H1 (cell line): ENCODE measurements around the gene MAPKAPK5. TPM values are rescaled to one million over a fixed set of nuclear protein-coding genes. Genes with fewer than 3 reads are reported as not detected.

Experiments
- CHD2 ChIP-seq: IDR thresholded peaks from 2 replicates; pipeline ENCODE4 v1.6.1; 2012; ENCODE audit warnings: low read length, improper control_type of control experiment
- CHD7 ChIP-seq: fragments of 300-600 bp; sonication (generic); IDR thresholded peaks from 2 replicates; pipeline ENCODE4 v1.7.1; 2012; ENCODE audit warnings: low read length, moderate library complexity, mild to moderate bottlenecking, inconsistent platforms; ENCODE audit not compliant: insufficient replicate concordance
- EP300 ChIP-seq, 2 experiments: IDR thresholded peaks; 1 replicate in 1 of 2; 2 replicates in 1 of 2; pipeline ENCODE4 v1.6.1; 2011 to 2012; ENCODE audit warnings: low read depth in 2 of 2, low read length in 2 of 2, mild to moderate bottlenecking in 2 of 2, borderline replicate concordance in 1 of 2, inconsistent platforms in 1 of 2, moderate library complexity in 1 of 2
- EZH2 ChIP-seq: fragments of 200-600 bp; sonication (generic); IDR thresholded peaks from 2 replicates; pipeline ENCODE4 v1.7.1; 2012; ENCODE audit warnings: low read depth, mild to moderate bottlenecking, moderate library complexity, low read length, inconsistent platforms; ENCODE audit not compliant: severe bottlenecking
- FOSL1 ChIP-seq: IDR thresholded peaks from 2 replicates; pipeline ENCODE4 v1.6.1; 2011; ENCODE audit warnings: mild to moderate bottlenecking, low read depth, low read length, moderate library complexity; ENCODE audit not compliant: insufficient read depth
- MAFK ChIP-seq: IDR thresholded peaks from 2 replicates; pipeline ENCODE4 v1.6.1; 2012; ENCODE audit warnings: low read depth, mild to moderate bottlenecking, improper control_type of control experiment, low read length
- RAD21 ChIP-seq, 2 experiments: IDR thresholded peaks in 1 of 2; conservative IDR thresholded peaks in 1 of 2; 2 replicates each; pipeline ENCODE4 v1.6.1; 2011; ENCODE audit warnings: low read depth in 2 of 2, low read length in 2 of 2, improper control_type of control experiment in 1 of 2, inconsistent platforms in 1 of 2, mild to moderate bottlenecking in 1 of 2, moderate library complexity in 1 of 2
- SIN3A ChIP-seq, 2 experiments: IDR thresholded peaks in 1 of 2; conservative IDR thresholded peaks in 1 of 2; 2 replicates each; pipeline ENCODE4 v1.6.1; 2011 to 2012; ENCODE audit warnings: low read length in 2 of 2, improper control_type of control experiment in 1 of 2, low read depth in 1 of 2, mild to moderate bottlenecking in 1 of 2
- TEAD4 ChIP-seq: IDR thresholded peaks from 2 replicates; pipeline ENCODE4 v1.6.1; 2012; ENCODE audit warnings: low read depth, low read length, inconsistent platforms, mixed read lengths
- USF2 ChIP-seq: IDR thresholded peaks from 2 replicates; pipeline ENCODE4 v1.6.1; 2011; ENCODE audit warnings: low read length, improper control_type of control experiment
- polyA plus RNA-seq, 7 experiments: library from polyadenylated mRNA; depleted of rRNA in 3 of 7; stranded (reverse) in 5 of 7; unstranded in 2 of 7; fragments of >200 nt in 5 of 7; fragments of 200-250 nt in 2 of 7; gene quantifications; 1 replicate in 5 of 7; 2 replicates in 1 of 7; 4 replicates in 1 of 7; pipeline versions ENCODE4 v1.2.1 to v1.2.3, GENCODE V29; 2011 to 2013; ENCODE audit warnings: missing spikeins in 2 of 7, mixed read lengths in 2 of 7
- total RNA-seq: library from RNA; stranded (reverse); fragmentation: NEBNext Ultra II Directional; extraction: Animal tissue kit (Norgen Biotek cat#: 25700); gene quantifications from 2 replicates; pipeline ENCODE4 v1.2.1, GENCODE V29; 2021

Gene MAPKAPK5
- total and polyA plus RNA-seq, 2 of the 8 experiments (the other 6 are each of a cell fraction or from before 2014, with no cell fraction given): 40.0 to 91.5 TPM

GRCh38 chr12:111825509-111825908, 16.5 kb upstream of the MAPKAPK5 start (continued):
- no peak for TF ChIP-seq CHD7
- TF ChIP-seq TEAD4: no peak
- no peak for TF ChIP-seq USF2
- no peak for TF ChIP-seq RAD21 (IDR thresholded peaks at IDR 0.05 in 1 of 2, conservative IDR thresholded peaks at IDR 0.05 in 1 of 2; ENCODE audit: low read depth in 2 of 2, low read length in 2 of 2)
- TF ChIP-seq MAFK: no peak
- no peak for TF ChIP-seq CHD2
- no peak for TF ChIP-seq EP300 (IDR thresholded peaks at IDR 0.05; ENCODE audit: borderline replicate concordance in 1 of 2, low read depth in 2 of 2, low read length in 2 of 2)
- no peak for TF ChIP-seq FOSL1
- no peak for TF ChIP-seq SIN3A (conservative IDR thresholded peaks at IDR 0.05 in 1 of 2, IDR thresholded peaks at IDR 0.05 in 1 of 2; ENCODE audit: low read depth in 1 of 2, low read length in 2 of 2)
- TF ChIP-seq EZH2: no peak
